ENCODE data around the gene KLK14.

KLK14 gene

GRCh38 chr19:51082611-51083010 is at the start of gene KLK14:
Gene KLK14, minus strand, starts transcription at chr19:51082887. Its CDS starts 273 bp downstream, at chr19:51082614.
- no peak for DNase-seq

GRCh38 chr19:51131780-51132680 is 49.3 kb upstream of the KLK14 start:
- peak; percentile 19 for DNase-seq

- DNase-seq = no peak
Observed at GRCh38 chr19:51129716-51130115, 47.0 kb upstream of the KLK14 start.

GRCh38 chr19:51128227-51128626 is 45.5 kb upstream of the KLK14 start:
- no peak for DNase-seq

- DNase-seq = peak; percentile 75
Observed at GRCh38 chr19:51127755-51128154, 45.1 kb upstream of the KLK14 start.

- DNase-seq = no peak
Observed at GRCh38 chr19:51127032-51127431, 44.3 kb upstream of the KLK14 start.

- no peak for DNase-seq
Observed at GRCh38 chr19:51125421-51126075, 42.9 kb upstream of the KLK14 start.

GRCh38 chr19:51124729-51125128 is 42.0 kb upstream of the KLK14 start, which contains the start of gene SIGLEC9:
Gene SIGLEC9, plus strand, starts transcription at chr19:51124906. Its CDS starts 69 bp downstream, at chr19:51124975.
- no peak for DNase-seq

GRCh38 chr19:51124216-51124615 is 41.5 kb upstream of the KLK14 start:
- no peak for DNase-seq

- no peak for DNase-seq
Observed at GRCh38 chr19:51123802-51124201, 41.1 kb upstream of the KLK14 start.

GRCh38 chr19:51123381-51123800 is 40.7 kb upstream of the KLK14 start:
- no peak for DNase-seq

- no peak for DNase-seq
Observed at GRCh38 chr19:51122112-51122981, 39.7 kb upstream of the KLK14 start.

GRCh38 chr19:51121257-51121656 is 38.6 kb upstream of the KLK14 start:
- DNase-seq = no peak

- DNase-seq = no peak
Observed at GRCh38 chr19:51120160-51120559, 37.5 kb upstream of the KLK14 start.

GRCh38 chr19:51119611-51120010 is 36.9 kb upstream of the KLK14 start:
- no peak for DNase-seq

- no peak for DNase-seq
Observed at GRCh38 chr19:51119101-51119500, 36.4 kb upstream of the KLK14 start.

GRCh38 chr19:51116736-51117286 is 34.1 kb upstream of the KLK14 start:
- no peak for DNase-seq

GRCh38 chr19:51114087-51114729 is 31.5 kb upstream of the KLK14 start:
- DNase-seq = no peak

GRCh38 chr19:51111606-51112005 is 28.9 kb upstream of the KLK14 start:
- no peak for DNase-seq

- DNase-seq = no peak
Observed at GRCh38 chr19:51110666-51110971, 27.9 kb upstream of the KLK14 start.

- DNase-seq = no peak
Observed at GRCh38 chr19:51108805-51109146, 26.1 kb upstream of the KLK14 start.

- DNase-seq = peak; percentile 99
Observed at GRCh38 chr19:51108066-51108804, 25.5 kb upstream of the KLK14 start, which contains the start of gene CTU1. Gene CTU1, minus strand, starts transcription at chr19:51108409. Its CDS starts 3,840 bp downstream, at chr19:51104569.
